Endothelial cell of hepatic sinusoid (primary cell): ENCODE results near the gene SORCS1.
"Not testable (repeated sequence)": the region's sequence is repeated elsewhere in the genome, so short reads cannot be mapped to it uniquely, and the experiment has no call there.

Experiments used
- in situ Hi-C: cut with HindIII; loops from 2 replicates; pipeline ENCODE4 v1.10.0; 2017; ENCODE audit warnings: low sequenced_read_pairs

SORCS1 gene

DNA sequence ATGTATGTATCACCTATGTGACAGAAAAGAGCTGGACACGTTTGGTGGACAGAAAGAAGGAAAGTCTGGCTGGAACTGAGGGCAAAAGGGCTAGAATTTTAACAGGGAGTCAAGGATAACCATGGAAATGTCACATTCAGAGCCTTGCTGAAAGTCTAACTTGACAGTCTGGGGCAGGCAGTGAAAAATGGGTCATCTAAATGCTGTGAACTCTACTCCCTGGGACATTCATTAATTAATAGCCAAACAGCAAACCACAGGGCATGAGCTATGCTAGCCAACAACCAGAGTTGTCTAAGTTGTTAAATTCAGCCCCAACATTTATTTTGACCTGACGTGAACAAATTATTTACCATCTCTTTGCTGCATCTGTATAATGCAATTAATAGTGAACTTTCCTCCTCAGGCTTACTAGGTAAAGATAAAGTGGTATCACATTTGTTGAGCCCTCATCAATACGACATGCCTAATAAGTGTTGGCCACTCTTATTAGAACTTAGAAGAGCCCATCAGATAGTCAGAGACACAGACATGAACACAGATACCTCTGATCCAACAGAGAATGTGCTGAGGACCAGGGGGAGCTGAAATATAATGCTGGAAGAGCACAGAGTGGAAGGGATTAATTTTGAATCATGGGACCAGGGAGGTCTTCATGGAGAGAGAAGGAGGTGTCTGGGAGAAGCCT lies 109.9 kb downstream of the SORCS1 start:
- in situ Hi-C loops, result no loop called here

DNA sequence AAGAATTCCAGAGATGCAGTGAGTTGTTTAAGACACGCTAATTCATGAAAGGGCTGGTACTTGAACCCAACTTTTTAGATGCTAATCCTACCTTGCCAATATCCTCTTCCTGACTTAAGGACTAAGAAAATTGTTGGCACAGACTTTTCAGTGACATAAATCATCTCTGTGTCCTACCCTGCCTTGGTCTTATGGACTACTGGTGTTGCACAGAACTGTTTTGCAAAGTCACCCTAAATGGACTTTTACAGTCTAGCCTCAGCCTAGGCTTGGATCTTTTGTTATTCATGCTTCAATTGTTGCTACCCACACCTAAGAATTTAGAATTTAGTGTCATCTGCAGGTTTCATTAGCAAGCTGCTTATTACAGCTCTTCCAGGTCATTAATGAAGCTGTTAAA lies 112.7 kb downstream of the SORCS1 start:
- in situ Hi-C loops, result no loop called here

DNA sequence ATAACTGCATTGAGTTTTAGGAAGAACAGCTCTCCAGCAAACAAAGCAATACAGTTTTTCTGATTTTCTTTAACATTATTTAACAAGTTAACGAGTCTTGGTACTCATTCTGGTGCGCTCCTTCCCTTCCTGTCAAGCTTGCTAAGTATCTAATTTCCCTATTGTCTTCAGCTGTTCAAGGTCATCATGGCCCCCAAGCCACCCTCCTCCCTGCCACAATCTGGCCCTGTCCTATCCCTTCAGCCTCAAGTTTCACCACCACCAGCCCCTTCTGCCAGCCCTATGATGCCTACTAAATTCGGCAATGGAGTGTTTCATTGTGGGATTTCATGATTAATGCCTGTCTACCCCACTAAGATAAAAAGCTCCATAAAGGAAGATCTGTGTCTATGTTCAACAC lies 121.0 kb downstream of the SORCS1 start:
- in situ Hi-C loops, result no loop called here

DNA sequence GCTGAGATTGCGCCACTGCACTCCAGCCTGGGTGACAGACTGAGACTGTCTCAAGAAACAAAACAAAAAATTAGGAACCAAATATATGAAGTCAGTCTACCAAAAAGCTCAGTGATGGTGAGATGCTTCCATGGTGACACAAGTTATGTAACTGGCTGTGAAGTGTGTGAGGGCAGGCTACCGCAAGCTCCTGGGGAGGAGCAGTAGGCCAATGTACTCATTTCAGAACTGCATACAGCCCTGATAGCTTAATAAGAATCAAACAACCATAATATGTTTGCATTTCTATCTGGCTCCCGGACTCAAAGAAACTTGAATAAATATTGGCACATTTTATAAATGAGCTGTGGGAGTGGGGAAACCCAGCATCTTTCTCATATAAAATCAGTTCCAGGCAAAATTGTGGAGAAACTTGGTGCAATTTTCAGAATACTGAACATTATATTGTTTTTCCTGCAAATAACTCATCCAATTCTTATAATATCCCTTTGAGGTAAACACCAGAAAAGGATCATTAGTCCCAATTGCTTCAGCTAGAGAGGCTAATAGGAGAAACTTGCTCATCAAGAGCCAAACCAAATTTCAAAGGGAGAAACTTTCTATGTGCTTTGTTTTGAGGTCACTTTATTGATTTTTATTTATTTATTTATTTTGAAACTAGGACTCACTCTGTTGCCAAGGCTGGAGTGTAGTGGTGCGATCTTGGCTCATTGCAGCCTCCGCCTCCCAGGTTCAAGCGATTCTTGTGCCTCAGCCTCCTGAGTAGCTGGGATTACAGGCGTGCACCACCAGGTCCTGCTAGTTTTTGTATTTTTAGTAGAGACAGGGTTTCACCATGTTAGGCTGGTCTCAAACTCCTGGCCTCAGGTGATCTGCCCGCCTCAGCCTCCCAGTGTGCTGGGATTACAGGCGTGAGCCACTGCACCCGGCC lies 127.0 kb downstream of the SORCS1 start:
- in situ Hi-C loops, result no loop called here

DNA sequence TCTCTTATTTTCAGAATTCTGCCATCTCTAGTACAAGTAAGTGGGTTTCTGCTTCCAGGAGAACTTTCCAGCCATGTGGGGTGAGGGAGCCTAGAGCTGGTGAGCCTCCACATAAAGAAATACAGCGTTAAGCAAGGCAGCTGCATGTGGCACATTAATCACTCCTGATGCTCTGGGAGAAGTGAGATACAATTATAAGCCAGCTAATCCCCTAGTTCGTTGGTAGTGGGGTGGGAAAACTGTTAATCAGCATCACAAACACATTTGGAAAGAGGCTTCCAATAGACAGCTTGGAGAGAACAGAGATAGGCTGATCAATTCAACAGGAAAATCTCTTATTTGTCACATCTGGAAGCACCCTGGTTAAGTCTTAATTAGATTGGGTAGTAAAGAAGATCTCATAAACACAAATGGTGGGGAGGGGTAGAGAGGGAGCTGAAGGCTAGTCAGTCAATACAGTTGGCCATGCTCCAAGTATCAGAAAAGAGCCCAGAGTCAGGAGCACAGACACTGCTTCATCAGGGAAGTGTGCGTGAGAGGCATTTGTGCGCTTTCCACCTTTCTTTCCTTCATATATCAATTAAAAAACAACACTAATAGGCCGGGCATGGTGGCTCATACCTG lies 130.6 kb downstream of the SORCS1 start:
- in situ Hi-C loops, result no loop called here

DNA sequence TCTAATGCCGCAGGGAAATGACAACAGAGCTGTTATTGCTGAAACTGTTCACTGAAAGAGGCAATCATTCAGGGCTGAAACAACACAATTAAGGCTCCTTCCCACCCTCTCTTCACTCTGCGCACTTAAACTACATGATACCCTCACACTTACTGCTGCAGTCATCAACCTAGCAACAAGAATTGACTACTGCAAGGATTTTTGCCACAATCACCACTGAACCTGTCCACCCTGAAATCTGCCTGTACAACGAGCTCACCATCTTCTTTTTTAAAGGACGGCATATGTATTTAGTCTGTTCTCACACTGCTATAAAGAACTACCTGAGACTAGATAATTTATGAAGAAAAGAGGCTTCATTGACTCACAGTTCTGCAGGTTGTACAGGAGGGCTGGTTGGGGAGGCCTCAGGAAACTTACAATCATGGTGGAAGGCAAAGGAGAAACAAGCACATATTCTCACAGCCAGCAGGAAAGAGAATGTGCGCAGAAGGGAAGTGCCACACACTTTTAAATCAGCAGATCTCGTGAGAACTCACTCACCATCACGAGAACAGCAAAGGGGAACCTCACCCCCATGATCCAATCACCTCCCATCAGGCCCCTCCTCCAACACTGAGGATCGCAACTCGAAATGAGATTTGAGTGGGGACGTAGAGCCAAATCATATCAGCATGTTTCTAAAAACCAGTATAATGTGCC lies 131.7 kb downstream of the SORCS1 start:
- in situ Hi-C loops, result no loop called here

DNA sequence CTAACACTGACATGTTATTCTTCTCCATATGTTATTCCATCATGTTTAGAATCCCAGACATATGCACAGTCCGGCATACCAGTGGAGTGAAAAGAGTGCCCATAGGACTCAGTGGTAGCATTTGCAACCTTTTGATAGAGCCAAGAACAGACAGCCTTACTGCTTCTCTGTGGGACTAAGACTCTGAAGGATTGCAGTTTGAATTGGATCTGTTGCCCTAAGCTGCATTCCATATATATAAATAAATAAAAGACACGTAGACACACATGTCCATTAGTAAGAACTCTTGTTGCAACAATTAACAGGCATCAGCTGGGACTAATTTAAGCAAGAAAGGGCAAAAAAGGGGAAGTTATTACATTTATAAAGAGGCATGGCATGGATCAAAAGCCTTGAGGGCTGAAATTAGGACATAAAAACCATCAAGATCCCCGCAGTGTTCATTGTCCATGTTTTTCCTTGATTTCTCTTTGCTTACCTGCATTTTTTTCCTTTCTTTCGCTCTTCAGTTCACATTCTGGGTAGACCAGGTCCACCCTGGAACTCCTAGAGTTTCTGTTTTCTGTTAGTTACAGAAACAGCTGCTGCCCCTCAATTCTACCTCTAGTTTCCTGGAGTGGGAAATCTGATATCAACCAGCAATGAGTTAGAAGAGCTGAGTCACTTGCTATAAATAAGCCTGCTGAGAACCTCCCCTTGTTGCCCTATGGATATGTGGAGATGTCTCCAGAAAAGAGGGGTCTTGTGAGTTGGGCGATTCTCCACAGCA lies 132.4 kb downstream of the SORCS1 start:
- in situ Hi-C loops, result no loop called here

DNA sequence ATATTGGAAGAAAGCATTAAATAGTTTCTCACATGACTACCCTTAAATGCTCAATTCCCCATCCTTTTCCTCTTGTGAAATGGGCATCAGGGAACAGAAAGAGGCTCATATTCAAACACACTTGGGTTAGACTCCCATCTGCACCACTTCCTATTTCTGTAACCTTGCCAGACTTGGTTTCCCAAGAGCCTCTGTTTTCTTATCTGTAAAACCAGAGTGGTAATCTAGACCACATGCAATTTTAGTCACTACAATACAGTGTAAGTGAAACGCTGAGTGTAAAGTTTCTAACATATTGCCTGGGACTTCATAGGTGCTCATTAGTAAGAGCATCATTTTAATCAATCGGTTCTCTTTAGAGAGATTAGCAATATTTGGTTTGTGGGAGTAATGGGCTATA lies 136.3 kb downstream of the SORCS1 start:
- in situ Hi-C loops, result no loop called here

DNA sequence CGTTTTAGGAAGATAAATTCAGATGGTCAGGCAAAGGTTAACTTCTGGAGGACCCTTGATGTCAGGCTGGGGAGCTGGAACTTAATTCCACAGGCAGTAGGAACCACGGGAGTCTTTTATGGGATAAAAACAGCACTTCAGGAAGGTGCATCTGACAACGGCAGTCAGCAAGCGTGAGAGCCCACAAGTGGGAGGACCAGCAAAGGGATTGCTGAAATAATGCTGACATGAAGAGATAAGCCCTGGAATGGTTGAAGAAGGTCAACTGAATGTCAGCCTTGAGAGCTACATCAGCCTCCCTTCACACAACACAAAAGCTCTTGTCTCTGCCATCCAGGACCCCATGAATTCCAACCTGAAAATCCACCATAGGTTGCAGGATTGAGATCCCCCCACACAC lies 138.8 kb downstream of the SORCS1 start:
- in situ Hi-C loops, result no loop called here

DNA sequence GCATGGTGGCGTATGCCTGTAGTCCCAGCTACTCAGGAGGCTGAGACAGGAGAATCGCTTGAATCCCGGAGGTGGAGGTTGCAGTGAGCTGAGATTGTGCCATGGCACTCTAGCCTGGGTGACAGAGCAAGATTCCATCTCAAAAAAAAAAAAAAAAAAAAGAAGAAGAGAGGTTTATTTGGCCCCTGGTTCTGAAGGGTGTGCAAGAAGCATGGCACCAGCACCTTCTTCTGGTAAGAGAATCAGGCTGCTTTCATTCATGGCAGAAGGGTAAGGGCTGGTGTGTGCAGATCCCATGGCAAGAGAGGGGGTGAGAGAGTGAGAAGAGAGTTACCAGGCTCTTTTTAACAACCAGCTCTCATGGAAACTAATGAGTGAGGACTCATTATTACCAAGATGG lies 140.5 kb downstream of the SORCS1 start:
- in situ Hi-C loops, result not testable (repeated sequence)

DNA sequence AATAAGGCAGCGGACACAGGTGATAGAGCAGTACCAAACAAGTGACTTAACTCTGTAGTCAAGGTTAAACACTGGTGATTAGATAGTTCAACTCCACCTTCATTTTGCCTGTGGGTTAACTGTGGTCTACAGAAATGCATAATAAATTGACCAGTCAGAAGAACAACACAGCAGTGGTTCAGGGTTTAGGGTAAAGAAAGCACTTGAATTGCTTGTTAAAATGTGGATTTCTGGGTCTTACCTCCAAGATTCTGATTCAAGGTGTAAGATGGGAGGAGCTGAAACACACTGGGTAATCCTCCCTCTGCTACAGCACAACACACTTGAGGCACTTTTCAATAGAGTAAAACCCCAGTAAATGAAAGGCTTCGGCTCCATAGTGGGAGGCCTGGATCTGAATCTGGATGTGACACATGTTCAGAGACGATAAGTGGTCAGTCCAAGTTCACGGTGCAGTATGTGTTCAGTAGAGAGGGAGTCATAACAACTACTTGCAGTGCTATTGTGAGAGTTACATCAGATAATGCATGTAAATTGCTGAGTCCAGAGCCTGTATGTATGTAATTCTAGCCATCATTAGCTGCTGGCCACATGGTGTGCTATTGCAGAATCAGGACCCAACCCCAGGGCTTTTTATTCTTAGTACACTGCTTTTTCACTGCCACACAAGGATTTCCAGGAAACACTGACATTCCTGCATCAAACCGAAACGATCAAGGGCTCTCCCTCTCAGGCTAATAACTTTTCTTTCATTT lies 141.7 kb downstream of the SORCS1 start:
- in situ Hi-C loops, result no loop called here

DNA sequence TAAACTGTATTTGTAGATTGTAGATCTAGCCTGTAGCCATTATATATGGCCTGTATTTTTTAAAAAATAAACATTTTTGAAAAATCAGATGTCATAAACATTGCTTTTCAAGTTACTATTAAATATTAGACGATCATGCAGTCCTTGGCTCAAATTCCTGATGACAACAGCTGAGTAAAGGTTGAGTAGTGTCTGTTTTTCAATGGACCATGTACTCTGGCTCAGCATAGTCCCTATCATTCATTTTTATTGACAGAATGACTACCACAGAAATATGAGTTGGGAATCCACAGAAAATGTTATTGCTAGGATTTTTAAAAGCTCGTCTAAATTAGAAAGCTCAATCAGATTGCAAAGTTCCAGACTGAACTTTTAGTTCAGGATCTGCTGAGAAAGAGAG lies 145.4 kb downstream of the SORCS1 start:
- in situ Hi-C loops, result no loop called here

DNA sequence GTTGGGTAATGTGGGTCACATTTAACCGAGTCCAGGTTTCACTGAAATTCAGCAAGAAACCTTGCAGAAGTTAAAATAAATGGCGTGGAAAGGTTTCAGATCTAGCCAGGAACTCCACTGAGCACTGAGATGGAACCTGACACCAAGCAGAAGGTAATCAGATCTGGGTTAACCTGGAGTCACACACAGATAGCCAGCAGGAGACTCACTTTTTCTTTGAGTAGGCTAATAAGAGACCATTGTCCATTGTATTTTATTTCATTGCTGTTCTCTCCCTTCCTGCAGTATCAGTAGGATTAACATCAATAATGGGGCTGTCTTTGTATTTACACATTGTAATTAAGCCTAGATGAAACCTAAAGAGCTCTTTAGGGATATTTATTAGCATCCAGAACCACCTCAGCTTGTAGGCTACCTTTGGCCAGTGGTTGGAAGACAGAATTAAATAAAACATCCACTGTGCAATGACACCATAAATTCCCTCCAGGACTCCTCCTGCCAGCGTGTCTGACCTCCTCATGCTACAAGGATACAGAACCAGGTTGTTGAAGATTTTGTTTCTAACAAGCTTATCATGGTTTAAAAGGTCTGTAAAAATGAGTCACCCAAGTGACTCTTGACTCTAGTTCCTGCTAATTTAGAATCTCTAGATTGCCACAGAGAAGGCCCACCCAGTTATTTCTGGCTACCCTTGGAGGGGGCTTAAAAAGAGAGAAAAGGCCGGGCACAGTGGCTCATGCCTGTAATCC lies 151.1 kb downstream of the SORCS1 start:
- in situ Hi-C loops, result no loop called here

DNA sequence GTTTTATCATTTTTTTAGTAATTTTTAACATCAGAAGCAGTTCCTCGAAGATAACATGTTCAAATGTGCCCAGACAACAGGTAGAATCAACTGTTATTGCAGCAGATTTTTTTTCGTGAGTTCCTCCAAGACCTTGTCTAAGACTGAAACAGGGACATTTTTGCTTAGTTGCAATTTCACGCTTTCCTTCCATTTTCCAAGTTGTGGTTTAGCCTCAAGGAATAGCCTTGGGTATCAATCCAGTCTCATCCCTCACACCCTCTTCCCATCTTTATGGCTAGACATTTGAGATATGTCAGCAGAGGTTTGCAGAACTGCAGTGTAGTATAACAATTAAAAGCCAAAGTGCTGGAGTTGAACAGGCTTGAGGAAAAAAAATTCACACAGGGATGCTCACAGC lies 152.5 kb downstream of the SORCS1 start:
- in situ Hi-C loops, result no loop called here

DNA sequence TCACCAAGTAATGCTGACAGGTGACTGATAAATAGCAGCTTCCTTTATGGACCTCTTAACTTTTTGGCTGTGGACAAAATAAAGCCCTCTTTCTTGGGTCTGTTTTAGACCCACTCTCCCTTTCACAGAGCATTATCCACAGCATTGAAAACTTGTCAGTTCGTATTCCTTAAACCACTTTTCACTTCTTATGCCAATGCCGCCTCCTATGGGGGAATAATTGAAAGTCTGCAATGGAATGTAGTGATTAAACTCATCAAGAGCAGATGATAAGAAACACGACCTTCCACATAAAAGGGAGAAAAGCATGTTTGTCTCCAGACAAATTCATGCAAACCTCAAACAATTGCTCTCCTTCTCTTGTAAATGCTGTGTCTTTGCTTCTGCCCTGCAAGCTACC lies 153.4 kb downstream of the SORCS1 start:
- in situ Hi-C loops, result no loop called here

DNA sequence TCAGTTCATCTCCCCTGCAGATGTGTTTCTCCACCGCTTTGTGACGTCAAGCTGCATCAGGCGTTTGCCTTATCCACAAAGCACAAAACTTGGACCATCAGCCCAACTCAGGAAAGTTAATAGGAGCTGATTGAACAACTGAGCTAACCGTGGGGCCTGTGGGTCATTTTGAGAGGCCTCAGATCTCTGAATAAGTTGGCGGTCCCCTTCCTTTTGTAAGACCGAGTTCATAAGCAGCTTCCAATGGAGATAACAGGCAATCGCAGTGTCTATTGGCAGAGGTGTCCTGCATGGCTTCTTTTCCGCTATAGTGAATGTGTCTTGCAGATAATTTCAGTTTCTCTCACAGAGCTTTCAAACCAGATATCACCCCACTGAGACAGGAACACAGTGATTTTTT lies 154.0 kb downstream of the SORCS1 start:
- in situ Hi-C loops, result no loop called here

DNA sequence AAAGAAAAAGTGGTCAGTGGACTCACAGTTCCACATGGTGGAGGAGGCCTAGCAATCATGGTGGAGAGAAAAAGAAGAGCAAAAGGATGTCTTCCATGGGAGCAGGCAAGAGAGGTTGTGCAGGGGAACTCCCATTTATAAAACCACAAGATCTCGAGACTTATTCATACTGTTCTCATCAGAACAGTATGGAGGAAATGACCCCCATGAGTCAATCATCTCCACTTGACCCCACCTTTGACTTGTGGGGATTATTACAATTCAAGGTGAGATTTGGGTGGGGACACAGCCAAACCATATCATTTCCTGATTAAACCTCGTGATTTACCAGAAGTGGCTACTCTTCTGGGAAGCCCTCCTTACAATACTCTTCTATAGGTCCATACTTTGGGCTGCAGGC lies 160.1 kb downstream of the SORCS1 start:
- in situ Hi-C loops, result no loop called here

DNA sequence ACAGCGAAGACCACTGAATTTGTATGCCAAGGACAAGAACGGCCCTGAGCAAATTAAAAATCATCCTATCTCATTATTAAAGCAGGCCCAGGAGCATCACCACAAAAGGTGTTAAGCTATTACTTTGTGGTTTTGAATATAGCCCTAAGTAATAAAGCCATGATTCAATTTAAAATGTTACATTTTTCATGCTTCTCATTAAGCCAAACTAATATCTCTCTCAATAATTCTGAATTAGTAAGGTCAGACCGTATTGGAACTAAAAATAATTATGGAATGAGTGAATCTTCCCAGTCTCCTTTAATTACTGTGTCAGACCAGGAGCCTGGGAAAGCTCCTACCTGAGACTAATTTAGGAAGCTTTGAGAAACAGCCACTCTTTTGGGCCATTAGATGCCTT lies 162.4 kb downstream of the SORCS1 start:
- in situ Hi-C loops, result no loop called here

DNA sequence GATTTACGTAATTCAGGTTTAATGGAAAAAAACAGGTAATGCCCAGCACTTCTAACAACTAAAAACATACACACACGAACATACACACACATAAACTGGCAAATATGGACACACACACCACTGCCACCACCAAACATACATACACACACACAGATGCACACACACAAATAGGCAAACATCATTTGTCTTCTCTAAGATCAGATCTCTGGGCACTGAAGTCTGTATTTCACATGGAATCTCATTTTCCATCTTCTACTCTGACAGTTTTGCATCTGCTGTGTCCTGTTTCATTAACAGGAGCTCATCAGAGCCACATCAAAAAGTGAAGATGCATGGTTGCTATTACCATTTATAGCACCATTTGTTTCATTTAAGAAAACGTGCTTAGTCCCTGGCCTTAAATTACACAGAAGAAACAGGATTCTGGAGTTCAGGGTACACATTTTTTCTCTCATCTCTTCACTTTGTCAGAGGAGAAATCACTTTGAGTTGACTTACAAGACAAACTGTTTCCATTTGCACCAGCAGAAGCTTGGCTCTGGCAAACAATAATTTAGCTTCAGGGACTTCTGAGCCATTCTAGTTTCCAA lies 165.3 kb downstream of the SORCS1 start:
- in situ Hi-C loops, result no loop called here
